ENCODE data around the gene ZNFX1. TPM values are rescaled to one million over a fixed set of nuclear protein-coding genes. Genes with fewer than 3 reads are reported as not detected.

Gene ZNFX1
- total and polyA plus RNA-seq, 9 of the 15 experiments (the other 6 are each of a cell fraction or from before 2014, with no cell fraction given) = 3.8 to 13.8 (median 10.3) TPM

DNA sequence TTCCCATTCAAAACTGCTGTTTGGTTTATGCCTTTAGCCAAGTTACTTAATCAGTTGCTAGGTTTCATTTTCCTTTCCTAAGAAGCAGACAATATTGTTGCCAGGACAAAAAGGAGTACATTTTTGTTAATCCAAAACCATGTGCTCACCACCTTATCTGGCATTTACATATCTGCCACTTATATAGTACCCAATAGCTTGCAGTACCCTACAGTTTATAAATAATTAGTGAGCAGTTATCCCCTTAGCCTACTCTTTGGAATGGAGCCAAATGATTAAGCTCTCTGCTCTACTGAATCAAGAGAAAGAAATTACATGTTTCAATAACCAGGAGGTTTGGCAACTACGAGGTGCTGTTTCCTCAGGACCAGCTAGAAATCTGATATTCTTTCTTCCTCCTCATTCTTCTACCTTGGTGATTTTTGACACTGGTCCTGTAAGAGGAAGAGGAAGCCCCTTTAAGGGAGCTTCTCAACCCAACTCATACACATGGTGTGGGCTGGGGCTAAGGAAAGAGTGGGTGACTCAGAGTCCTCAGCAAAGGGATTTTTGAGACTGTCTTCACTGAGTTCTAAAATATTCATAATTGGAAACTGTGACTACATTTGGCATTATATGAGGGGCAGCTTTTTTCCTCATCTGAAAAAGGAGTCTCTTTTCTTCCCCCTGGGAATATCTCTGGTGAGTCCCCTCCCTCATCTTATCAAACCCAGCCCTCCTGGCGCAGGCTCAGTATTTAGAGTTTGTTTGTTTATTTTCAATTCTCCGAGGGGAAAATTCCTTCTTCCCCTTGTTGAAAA lies 1.5 kb downstream of the ZNFX1 start (continued):
- TF ChIP-seq HDAC1 (IDR thresholded peaks at IDR 0.05) (peak in 1 of 2 experiments; percentile 100; a peak in 2 of 4 replicates), KDM4B (IDR thresholded peaks at IDR 0.05; ENCODE audit: borderline replicate concordance in 2 of 2, low read depth in 1 of 2) (no peak), ZNF23 (CRISPR knock-in tag; IDR thresholded peaks at IDR 0.05) (no peak), YY1 (IDR thresholded peaks at IDR 0.05; ENCODE audit: borderline replicate concordance in 1 of 3, control insufficient read depth in 1 of 3, extremely low read depth in 1 of 3, insufficient read depth in 3 of 3, insufficient read length in 1 of 3, insufficient replicate concordance in 2 of 3, low read depth in 1 of 3, low read length in 2 of 3) (no peak), HNRNPK (IDR thresholded peaks at IDR 0.05; ENCODE audit: low read depth, low read length, poor library complexity, severe bottlenecking) (no peak), EP300 (IDR thresholded peaks at IDR 0.05; ENCODE audit: low read length) (no peak), TRIM28 (IDR thresholded peaks at IDR 0.05) (peak; percentile 97), HDAC8 (tag; IDR thresholded peaks at IDR 0.05) (no peak), MAZ (CRISPR knock-in tag; conservative IDR thresholded peaks at IDR 0.05 in 1 of 2, IDR thresholded peaks at IDR 0.05 in 1 of 2) (0 out of 4 replicates have a peak, but pooled peaks of 1 of the 2 experiments have one; percentile 8)
- TF ChIP-seq, protein P1, sequence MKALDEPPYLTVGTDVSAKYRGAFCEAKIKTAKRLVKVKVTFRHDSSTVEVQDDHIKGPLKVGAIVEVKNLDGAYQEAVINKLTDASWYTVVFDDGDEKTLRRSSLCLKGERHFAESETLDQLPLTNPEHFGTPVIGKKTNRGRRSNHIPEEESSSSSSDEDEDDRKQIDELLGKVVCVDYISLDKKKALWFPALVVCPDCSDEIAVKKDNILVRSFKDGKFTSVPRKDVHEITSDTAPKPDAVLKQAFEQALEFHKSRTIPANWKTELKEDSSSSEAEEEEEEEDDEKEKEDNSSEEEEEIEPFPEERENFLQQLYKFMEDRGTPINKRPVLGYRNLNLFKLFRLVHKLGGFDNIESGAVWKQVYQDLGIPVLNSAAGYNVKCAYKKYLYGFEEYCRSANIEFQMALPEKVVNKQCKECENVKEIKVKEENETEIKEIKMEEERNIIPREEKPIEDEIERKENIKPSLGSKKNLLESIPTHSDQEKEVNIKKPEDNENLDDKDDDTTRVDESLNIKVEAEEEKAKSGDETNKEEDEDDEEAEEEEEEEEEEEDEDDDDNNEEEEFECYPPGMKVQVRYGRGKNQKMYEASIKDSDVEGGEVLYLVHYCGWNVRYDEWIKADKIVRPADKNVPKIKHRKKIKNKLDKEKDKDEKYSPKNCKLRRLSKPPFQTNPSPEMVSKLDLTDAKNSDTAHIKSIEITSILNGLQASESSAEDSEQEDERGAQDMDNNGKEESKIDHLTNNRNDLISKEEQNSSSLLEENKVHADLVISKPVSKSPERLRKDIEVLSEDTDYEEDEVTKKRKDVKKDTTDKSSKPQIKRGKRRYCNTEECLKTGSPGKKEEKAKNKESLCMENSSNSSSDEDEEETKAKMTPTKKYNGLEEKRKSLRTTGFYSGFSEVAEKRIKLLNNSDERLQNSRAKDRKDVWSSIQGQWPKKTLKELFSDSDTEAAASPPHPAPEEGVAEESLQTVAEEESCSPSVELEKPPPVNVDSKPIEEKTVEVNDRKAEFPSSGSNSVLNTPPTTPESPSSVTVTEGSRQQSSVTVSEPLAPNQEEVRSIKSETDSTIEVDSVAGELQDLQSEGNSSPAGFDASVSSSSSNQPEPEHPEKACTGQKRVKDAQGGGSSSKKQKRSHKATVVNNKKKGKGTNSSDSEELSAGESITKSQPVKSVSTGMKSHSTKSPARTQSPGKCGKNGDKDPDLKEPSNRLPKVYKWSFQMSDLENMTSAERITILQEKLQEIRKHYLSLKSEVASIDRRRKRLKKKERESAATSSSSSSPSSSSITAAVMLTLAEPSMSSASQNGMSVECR (CRISPR knock-in tag; IDR thresholded peaks at IDR 0.05) = peak; percentile 22; the same call in 1 of the 2 replicates
- TF ChIP-seq, protein P2, sequence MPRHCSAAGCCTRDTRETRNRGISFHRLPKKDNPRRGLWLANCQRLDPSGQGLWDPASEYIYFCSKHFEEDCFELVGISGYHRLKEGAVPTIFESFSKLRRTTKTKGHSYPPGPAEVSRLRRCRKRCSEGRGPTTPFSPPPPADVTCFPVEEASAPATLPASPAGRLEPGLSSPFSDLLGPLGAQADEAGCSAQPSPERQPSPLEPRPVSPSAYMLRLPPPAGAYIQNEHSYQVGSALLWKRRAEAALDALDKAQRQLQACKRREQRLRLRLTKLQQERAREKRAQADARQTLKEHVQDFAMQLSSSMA (CRISPR knock-in tag; IDR thresholded peaks at IDR 0.05) = no peak
- TF ChIP-seq, protein P3, sequence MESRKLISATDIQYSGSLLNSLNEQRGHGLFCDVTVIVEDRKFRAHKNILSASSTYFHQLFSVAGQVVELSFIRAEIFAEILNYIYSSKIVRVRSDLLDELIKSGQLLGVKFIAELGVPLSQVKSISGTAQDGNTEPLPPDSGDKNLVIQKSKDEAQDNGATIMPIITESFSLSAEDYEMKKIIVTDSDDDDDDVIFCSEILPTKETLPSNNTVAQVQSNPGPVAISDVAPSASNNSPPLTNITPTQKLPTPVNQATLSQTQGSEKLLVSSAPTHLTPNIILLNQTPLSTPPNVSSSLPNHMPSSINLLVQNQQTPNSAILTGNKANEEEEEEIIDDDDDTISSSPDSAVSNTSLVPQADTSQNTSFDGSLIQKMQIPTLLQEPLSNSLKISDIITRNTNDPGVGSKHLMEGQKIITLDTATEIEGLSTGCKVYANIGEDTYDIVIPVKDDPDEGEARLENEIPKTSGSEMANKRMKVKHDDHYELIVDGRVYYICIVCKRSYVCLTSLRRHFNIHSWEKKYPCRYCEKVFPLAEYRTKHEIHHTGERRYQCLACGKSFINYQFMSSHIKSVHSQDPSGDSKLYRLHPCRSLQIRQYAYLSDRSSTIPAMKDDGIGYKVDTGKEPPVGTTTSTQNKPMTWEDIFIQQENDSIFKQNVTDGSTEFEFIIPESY (CRISPR knock-in tag; IDR thresholded peaks at IDR 0.05) = no peak
- TF ChIP-seq, protein P4, sequence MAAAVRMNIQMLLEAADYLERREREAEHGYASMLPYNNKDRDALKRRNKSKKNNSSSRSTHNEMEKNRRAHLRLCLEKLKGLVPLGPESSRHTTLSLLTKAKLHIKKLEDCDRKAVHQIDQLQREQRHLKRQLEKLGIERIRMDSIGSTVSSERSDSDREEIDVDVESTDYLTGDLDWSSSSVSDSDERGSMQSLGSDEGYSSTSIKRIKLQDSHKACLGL (CRISPR knock-in tag; IDR thresholded peaks at IDR 0.05; ENCODE audit: borderline replicate concordance, poor library complexity, severe bottlenecking) = no peak
- TF ChIP-seq, protein P5, sequence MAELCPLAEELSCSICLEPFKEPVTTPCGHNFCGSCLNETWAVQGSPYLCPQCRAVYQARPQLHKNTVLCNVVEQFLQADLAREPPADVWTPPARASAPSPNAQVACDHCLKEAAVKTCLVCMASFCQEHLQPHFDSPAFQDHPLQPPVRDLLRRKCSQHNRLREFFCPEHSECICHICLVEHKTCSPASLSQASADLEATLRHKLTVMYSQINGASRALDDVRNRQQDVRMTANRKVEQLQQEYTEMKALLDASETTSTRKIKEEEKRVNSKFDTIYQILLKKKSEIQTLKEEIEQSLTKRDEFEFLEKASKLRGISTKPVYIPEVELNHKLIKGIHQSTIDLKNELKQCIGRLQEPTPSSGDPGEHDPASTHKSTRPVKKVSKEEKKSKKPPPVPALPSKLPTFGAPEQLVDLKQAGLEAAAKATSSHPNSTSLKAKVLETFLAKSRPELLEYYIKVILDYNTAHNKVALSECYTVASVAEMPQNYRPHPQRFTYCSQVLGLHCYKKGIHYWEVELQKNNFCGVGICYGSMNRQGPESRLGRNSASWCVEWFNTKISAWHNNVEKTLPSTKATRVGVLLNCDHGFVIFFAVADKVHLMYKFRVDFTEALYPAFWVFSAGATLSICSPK (IDR thresholded peaks at IDR 0.05; ENCODE audit: borderline replicate concordance) = no peak
